Breast epithelium (tissue), 4 donors: ENCODE results near the gene TMCO2. TPM values are rescaled to one million over a fixed set of nuclear protein-coding genes. Genes with fewer than 3 reads are reported as not detected.

Experiments used
- DNase-seq, 2 donors: peaks; one replicate each; pipeline ENCODE4 v3.0.0-alpha.2; 2019; ENCODE audit warnings: low spot score in 2 of 2
- H3K27ac ChIP-seq, 2 donors: fragments of 200-600 bp; sonication (generic) in 1 of 2; one replicate each; pipeline ENCODE4 v1.5.1; 2016 to 2019; ENCODE audit warnings: mild to moderate bottlenecking in 1 of 2
- H3K27me3 ChIP-seq, 2 donors: fragments of 200-600 bp; sonication (generic) in 1 of 2; one replicate each; pipeline versions ENCODE4 v1.5.1 to v1.6.0; 2017 to 2019; ENCODE audit warnings: control low read depth in 1 of 2, mild to moderate bottlenecking in 1 of 2
- H3K36me3 ChIP-seq: fragments of 200-600 bp; one replicate; pipeline ENCODE4 v1.5.1; 2019
- H3K4me1 ChIP-seq, 2 donors: fragments of 200-600 bp; sonication (generic); one replicate each; pipeline ENCODE4 v1.5.1; 2016 to 2019; ENCODE audit warnings: control low read depth in 1 of 2
- H3K4me3 ChIP-seq, 3 donors: fragments of 200-600 bp; sonication (generic); 1 replicate in 2 of 3; 2 replicates in 1 of 3; pipeline ENCODE4 v1.5.1; 2016 to 2019; ENCODE audit warnings: mild to moderate bottlenecking in 3 of 3, moderate library complexity in 2 of 3
- H3K9me3 ChIP-seq, 2 donors: fragments of 200-600 bp; sonication (generic) in 1 of 2; one replicate each; pipeline ENCODE4 v1.5.1; 2016 to 2019; ENCODE audit warnings: control low read depth in 1 of 2
- CTCF ChIP-seq, 3 donors: fragments of 450-650 bp; IDR thresholded peaks; one replicate each; pipeline ENCODE4 v1.5.1; 2016 to 2017; ENCODE audit warnings: antibody characterized with exemption in 3 of 3, mild to moderate bottlenecking in 3 of 3, moderate library complexity in 3 of 3
- POLR2A ChIP-seq: fragments of 450-650 bp; IDR thresholded peaks from one replicate; pipeline ENCODE4 v1.6.1; 2016; ENCODE audit warnings: antibody characterized with exemption, mild to moderate bottlenecking, moderate library complexity
- POLR2AphosphoS5 ChIP-seq, 3 donors: sonication (generic); formaldehyde crosslinking; IDR thresholded peaks; one replicate each; pipeline ENCODE4 v1.6.1; 2017; ENCODE audit warnings: antibody characterized with exemption in 3 of 3
- intact Hi-C: fragments of 100-400 bp; cut with DNase I; formaldehyde crosslinking; loops from one replicate; pipeline ENCODE4 v1.15.1; 2023; ENCODE audit warnings: low total_unique reads
- total RNA-seq, 3 donors: library from RNA; depleted of rRNA; stranded (reverse); fragments of >200 nt; gene quantifications; one replicate each; pipeline ENCODE4 v1.1.0, GENCODE V29; 2016

The TMCO2 gene
- total RNA-seq, 3 donors from 2014 or later: not detected

- TF ChIP-seq CTCF (IDR thresholded peaks at IDR 0.05): no peak
- no peak for TF ChIP-seq POLR2A
- no peak for TF ChIP-seq POLR2AphosphoS5 (IDR thresholded peaks at IDR 0.05)
- no peaks in the 10 kb centered on the region for H3K4me1 ChIP-seq
- H3K27ac ChIP-seq: no peak overlapping the region
- no peak overlapping the region for H3K4me3 ChIP-seq
- no peaks in the 10 kb centered on the region for H3K27me3 ChIP-seq
- H3K9me3 ChIP-seq: no peaks in the 10 kb centered on the region
- intact Hi-C loops: no loop called here
- peaks cover 8% of the 10 kb centered on the region for H3K36me3 ChIP-seq
- no peak for DNase-seq
Observed at GRCh38 chr1:40272653-40273213, 25.0 kb downstream of the TMCO2 start.

GRCh38 chr1:40273547-40274166 lies 25.9 kb downstream of the TMCO2 start:
- Histone ChIP-seq H3K4me1 (no peaks in the 10 kb centered on the region), H3K36me3 (peaks cover 8% of the 10 kb centered on the region), H3K27me3 (no peaks in the 10 kb centered on the region), H3K4me3 (no peak overlapping the region), H3K27ac (no peak overlapping the region), H3K9me3 (no peaks in the 10 kb centered on the region)
- DNase-seq: no peak
- TF ChIP-seq CTCF (IDR thresholded peaks at IDR 0.05) (no peak), POLR2A (no peak), POLR2AphosphoS5 (IDR thresholded peaks at IDR 0.05) (no peak)
- intact Hi-C loops: no loop called here

- Histone ChIP-seq H3K4me3 (no peak overlapping the region), H3K27ac (no peak overlapping the region), H3K9me3 (no peaks in the 10 kb centered on the region), H3K27me3 (no peaks in the 10 kb centered on the region), H3K4me1 (no peaks in the 10 kb centered on the region), H3K36me3 (peaks cover 6% of the 10 kb centered on the region)
- no peak for TF ChIP-seq CTCF (IDR thresholded peaks at IDR 0.05)
- no peak for TF ChIP-seq POLR2AphosphoS5 (IDR thresholded peaks at IDR 0.05)
- TF ChIP-seq POLR2A: no peak
- intact Hi-C loops: no loop called here
- DNase-seq: no peak
Observed at GRCh38 chr1:40274331-40274730, 26.6 kb downstream of the TMCO2 start.

- H3K4me1 ChIP-seq: no peaks in the 10 kb centered on the region
- TF ChIP-seq POLR2AphosphoS5 (IDR thresholded peaks at IDR 0.05) (no peak), POLR2A (no peak), CTCF (IDR thresholded peaks at IDR 0.05) (no peak)
- H3K36me3 ChIP-seq: no peaks in the 10 kb centered on the region
Observed at GRCh38 chr1:40276122-40276521, 28.4 kb downstream of the TMCO2 start.

GRCh38 chr1:40281853-40282252 lies 34.1 kb downstream of the TMCO2 start:
- H3K27ac ChIP-seq: no peak overlapping the region
- no peaks in the 10 kb centered on the region for H3K4me1 ChIP-seq
- DNase-seq: no peak
- H3K4me3 ChIP-seq: no peak overlapping the region
- TF ChIP-seq CTCF (IDR thresholded peaks at IDR 0.05) (no peak), POLR2A (no peak), POLR2AphosphoS5 (IDR thresholded peaks at IDR 0.05) (no peak)
- intact Hi-C loops: no loop called here
- no peaks in the 10 kb centered on the region for H3K36me3 ChIP-seq
- no peaks in the 10 kb centered on the region for H3K27me3 ChIP-seq
- H3K9me3 ChIP-seq: no peaks in the 10 kb centered on the region

More at GRCh38 chr1:40276122-40276521, 28.4 kb downstream of the TMCO2 start:
- Histone ChIP-seq H3K4me3 (no peak overlapping the region), H3K27me3 (no peaks in the 10 kb centered on the region), H3K27ac (no peak overlapping the region), H3K9me3 (no peaks in the 10 kb centered on the region)
- no peak for DNase-seq
- intact Hi-C loops: no loop called here
